Liver (tissue), 9 donors: ENCODE data around the gene CCS. TPM values are rescaled to one million over a fixed set of nuclear protein-coding genes. Genes with fewer than 3 reads are reported as not detected.

Experiments
- DNase-seq: peaks from one replicate; pipeline ENCODE4 v3.0.0-alpha.2; 2017; ENCODE audit warnings: low spot score
- H3K27ac ChIP-seq, 2 donors: one replicate each; pipeline ENCODE4 v1.7.0; 2013; ENCODE audit warnings: inconsistent platforms in 2 of 2, low read length in 2 of 2, control low read depth in 1 of 2, low read depth in 1 of 2, mild to moderate bottlenecking in 1 of 2
- H3K27me3 ChIP-seq, 4 donors: one replicate each; pipeline versions ENCODE4 v1.6.1 to v1.7.0; 2013; ENCODE audit warnings: low read length in 3 of 4, inconsistent platforms in 1 of 4, mild to moderate bottlenecking in 1 of 4, moderate library complexity in 1 of 4; ENCODE audit not compliant: control insufficient read depth in 4 of 4, insufficient read depth in 4 of 4
- H3K36me3 ChIP-seq, 4 donors: one replicate each; pipeline versions ENCODE4 v1.6.1 to v1.7.0; 2013; ENCODE audit warnings: low read length in 3 of 4, mild to moderate bottlenecking in 3 of 4, low read depth in 1 of 4, moderate library complexity in 1 of 4; ENCODE audit not compliant: control insufficient read depth in 4 of 4, insufficient read depth in 3 of 4
- H3K4me1 ChIP-seq, 4 donors: one replicate each; pipeline versions ENCODE4 v1.6.1 to v1.7.0; 2013; ENCODE audit warnings: low read length in 3 of 4, mild to moderate bottlenecking in 3 of 4, moderate library complexity in 1 of 4; ENCODE audit not compliant: control insufficient read depth in 4 of 4, insufficient read depth in 4 of 4
- H3K4me3 ChIP-seq, 3 donors: one replicate each; pipeline versions ENCODE4 v1.6.1 to v1.7.0; 2013; ENCODE audit warnings: low read length in 3 of 3, control low read depth in 1 of 3, low read depth in 1 of 3, mild to moderate bottlenecking in 1 of 3
- H3K9ac ChIP-seq, 2 donors: one replicate each; pipeline ENCODE4 v1.7.0; 2013; ENCODE audit warnings: low read length in 2 of 2, mild to moderate bottlenecking in 2 of 2, moderate library complexity in 2 of 2, control low read depth in 1 of 2, low read depth in 1 of 2
- H3K9me3 ChIP-seq, 4 donors: one replicate each; pipeline versions ENCODE4 v1.6.1 to v1.7.0; 2013; ENCODE audit warnings: low read length in 3 of 4; ENCODE audit not compliant: control insufficient read depth in 4 of 4
- ATF3 ChIP-seq: IDR thresholded peaks from 2 replicates; pipeline ENCODE4 v1.6.1; 2016; ENCODE audit warnings: antibody characterized with exemption
- CTCF ChIP-seq: fragments of 150-350 bp; IDR thresholded peaks from 2 replicates; pipeline ENCODE4 v1.5.1; 2017; ENCODE audit warnings: improper control_type of control experiment, low read depth, low read length; ENCODE audit not compliant: missing input control
- EGR1 ChIP-seq, 2 donors: IDR thresholded peaks; 2 replicates each; pipeline ENCODE4 v1.6.1; 2016 to 2018; ENCODE audit warnings: antibody characterized with exemption in 2 of 2, low read depth in 2 of 2
- FOXA1 ChIP-seq: IDR thresholded peaks from 2 replicates; pipeline ENCODE4 v1.6.1; 2016; ENCODE audit warnings: antibody characterized with exemption
- FOXA2 ChIP-seq: IDR thresholded peaks from 2 replicates; pipeline ENCODE4 v1.6.1; 2016; ENCODE audit warnings: antibody characterized with exemption
- GABPA ChIP-seq, 2 donors: IDR thresholded peaks in 1 of 2; conservative IDR thresholded peaks in 1 of 2; 2 replicates each; pipeline ENCODE4 v1.6.1; 2016; ENCODE audit warnings: antibody characterized with exemption in 2 of 2, mild to moderate bottlenecking in 1 of 2, moderate library complexity in 1 of 2
- HNF4A ChIP-seq, 2 donors: conservative IDR thresholded peaks; 2 replicates each; pipeline ENCODE4 v1.6.1; 2016; ENCODE audit warnings: antibody characterized with exemption in 2 of 2, mild to moderate bottlenecking in 2 of 2
- HNF4G ChIP-seq: IDR thresholded peaks from 2 replicates; pipeline ENCODE4 v1.6.1; 2016; ENCODE audit warnings: antibody characterized with exemption
- JUND ChIP-seq, 2 donors: IDR thresholded peaks; 2 replicates each; pipeline ENCODE4 v1.6.1; 2016; ENCODE audit warnings: antibody characterized with exemption in 2 of 2
- MAX ChIP-seq: IDR thresholded peaks from 2 replicates; pipeline ENCODE4 v1.6.1; 2016; ENCODE audit warnings: antibody characterized with exemption
- NR2F2 ChIP-seq: IDR thresholded peaks from 2 replicates; pipeline ENCODE4 v1.6.1; 2016; ENCODE audit warnings: antibody characterized with exemption
- RAD21 ChIP-seq, 2 donors: IDR thresholded peaks; 2 replicates each; pipeline ENCODE4 v1.6.1; 2016; ENCODE audit warnings: antibody characterized with exemption in 2 of 2, mild to moderate bottlenecking in 2 of 2
- REST ChIP-seq: IDR thresholded peaks from 2 replicates; pipeline ENCODE4 v1.6.1; 2016; ENCODE audit warnings: antibody characterized with exemption, mild to moderate bottlenecking
- RXRA ChIP-seq, 2 donors: IDR thresholded peaks; 2 replicates each; pipeline ENCODE4 v1.6.1; 2017 to 2018; ENCODE audit warnings: antibody characterized with exemption in 2 of 2, mild to moderate bottlenecking in 1 of 2
- SP1 ChIP-seq: IDR thresholded peaks from 2 replicates; pipeline ENCODE4 v1.6.1; 2018; ENCODE audit warnings: antibody characterized with exemption, mild to moderate bottlenecking
- TAF1 ChIP-seq: conservative IDR thresholded peaks from 2 replicates; pipeline ENCODE4 v1.6.1; 2016; ENCODE audit warnings: antibody characterized with exemption, mild to moderate bottlenecking
- YY1 ChIP-seq: IDR thresholded peaks from 2 replicates; pipeline ENCODE4 v1.6.1; 2016; ENCODE audit warnings: antibody characterized with exemption, mild to moderate bottlenecking
- ZBTB33 ChIP-seq: IDR thresholded peaks from 2 replicates; pipeline ENCODE4 v1.6.1; 2016; ENCODE audit warnings: antibody characterized with exemption
- WGBS: extraction: QIAGEN DNeasy Blood & Tissue Kit; methylation state at CpG from one replicate; pipeline ENCODE4 v1.1.7; 2013; 5-methylcytosine and 5-hydroxymethylcytosine counted together
- polyA plus RNA-seq, 2 donors: library from polyadenylated mRNA; stranded (reverse) in 1 of 2; unstranded in 1 of 2; fragments of 200-250 nt in 1 of 2; fragments of >200 nt in 1 of 2; fragmentation: Nextera tagmentation in 1 of 2; extraction: Ambion mirVana in 1 of 2; gene quantifications; one replicate each; pipeline versions ENCODE4 v1.2.1 to v1.2.3, GENCODE V29; 2013 to 2015
- total RNA-seq, 2 donors: library from RNA; depleted of rRNA; stranded (reverse); fragments of >200 nt; gene quantifications; one replicate each; pipeline ENCODE4 v1.2.3, GENCODE V29; 2014
- donor health status: healthy.
- donor health status: healthy.
- donor health status: healthy.
- donor health status: healthy.
- donor health status: healthy.

Gene CCS
- total and polyA plus RNA-seq, 4 donors: 30.2 to 80.2 (median 46.8) TPM

- no peaks in the 10 kb centered on the region for H3K9me3 ChIP-seq
- no peak overlapping the region for H3K9ac ChIP-seq
- no peaks in the 10 kb centered on the region for H3K36me3 ChIP-seq
- H3K27me3 ChIP-seq: no peaks in the 10 kb centered on the region
- no peak for DNase-seq
- H3K4me1 ChIP-seq: peaks cover 4 to 8% (median 6%) of the 10 kb centered on the region in 4 donors
- TF ChIP-seq JUND (IDR thresholded peaks at IDR 0.05): no peak
- TF ChIP-seq TAF1: no peak
- TF ChIP-seq GABPA (IDR thresholded peaks at IDR 0.05 in 1 of 2, conservative IDR thresholded peaks at IDR 0.05 in 1 of 2): no peak
- no peak for TF ChIP-seq ATF3
- no peak for TF ChIP-seq MAX
- TF ChIP-seq REST: no peak
- TF ChIP-seq SP1: no peak
- TF ChIP-seq RXRA (IDR thresholded peaks at IDR 0.05): no peak
- TF ChIP-seq ZBTB33: no peak
- TF ChIP-seq HNF4A (conservative IDR thresholded peaks at IDR 0.05): no peak
- no peak for TF ChIP-seq CTCF
- no peak for TF ChIP-seq NR2F2
- no peak for TF ChIP-seq FOXA2
- no peak for TF ChIP-seq YY1
- TF ChIP-seq EGR1 (IDR thresholded peaks at IDR 0.05; ENCODE audit: low read depth in 2 of 2): no peak
- TF ChIP-seq HNF4G: no peak
- TF ChIP-seq RAD21 (IDR thresholded peaks at IDR 0.05): no peak
- no peak for TF ChIP-seq FOXA1
- no peak overlapping the region for H3K27ac ChIP-seq
- H3K4me3 ChIP-seq: no peak overlapping the region
- 66% methylated on average over 16 of the region's 16 CpGs for WGBS
Measured at GRCh38 chr11:66548774-66549630, 44.0 kb upstream of the CCS start.
